CD4-positive, alpha-beta T cell treated with Interleukin-6 for 4 hours (primary cell): ENCODE measurements around the gene RNF40.
A peak's percentile ranks its signal among the peaks of the same experiment; 100 is the strongest.

Experiments
- DNase-seq: peaks from one replicate; pipeline ENCODE4 v3.0.0-alpha.2; 2020; ENCODE audit warnings: mixed read lengths

RNF40 gene

DNA sequence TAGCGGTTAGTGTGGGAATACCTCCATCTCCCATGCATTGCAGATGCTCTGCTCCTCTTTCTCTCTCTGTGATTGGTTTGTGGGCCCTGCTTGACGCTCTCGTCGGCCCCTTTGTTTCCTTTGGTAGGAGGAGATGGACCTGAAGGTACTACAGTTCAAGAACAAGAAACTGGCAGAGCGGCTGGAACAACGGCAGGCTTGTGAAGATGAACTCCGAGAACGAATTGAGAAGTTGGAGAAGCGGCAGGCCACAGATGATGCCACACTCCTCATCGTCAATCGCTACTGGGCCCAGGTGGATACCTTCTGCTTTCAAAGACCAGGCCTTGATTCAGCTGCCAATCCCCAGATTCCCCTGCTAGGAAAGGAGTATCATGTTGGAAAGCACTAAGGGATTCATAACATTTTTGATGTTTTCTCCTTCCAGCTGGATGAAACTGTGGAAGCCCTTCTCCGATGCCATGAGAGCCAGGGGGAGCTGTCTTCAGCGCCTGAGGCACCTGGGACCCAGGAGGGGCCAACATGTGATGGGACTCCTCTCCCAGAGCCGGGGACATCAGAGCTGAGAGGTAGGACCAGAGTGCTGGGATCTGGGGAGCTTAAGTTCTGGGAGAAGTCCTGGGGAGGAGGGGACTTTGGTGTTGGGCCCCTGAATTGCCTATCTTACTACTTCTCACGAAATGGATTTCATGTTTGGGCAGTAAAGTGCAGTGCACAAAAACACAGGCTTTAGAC is 1.0 kb downstream of the RNF40 start:
- DNase-seq: no peak

DNA sequence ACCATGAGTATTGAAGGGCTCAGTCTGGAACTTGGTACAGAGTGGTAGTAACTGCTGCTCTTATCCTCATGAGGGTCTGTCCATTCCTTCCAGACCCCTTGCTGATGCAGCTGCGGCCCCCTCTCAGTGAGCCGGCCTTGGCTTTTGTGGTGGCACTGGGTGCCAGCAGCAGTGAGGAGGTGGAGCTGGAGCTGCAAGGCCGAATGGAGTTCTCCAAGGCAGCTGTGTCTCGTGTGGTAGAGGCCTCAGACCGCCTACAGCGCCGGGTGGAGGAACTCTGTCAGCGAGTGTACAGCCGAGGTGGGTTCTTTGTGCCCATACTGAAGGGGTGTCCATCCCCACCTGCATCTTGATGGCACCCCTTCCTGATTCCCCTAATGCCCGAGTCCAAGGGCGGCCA is 2.0 kb downstream of the RNF40 start:
- DNase-seq: no peak

DNA sequence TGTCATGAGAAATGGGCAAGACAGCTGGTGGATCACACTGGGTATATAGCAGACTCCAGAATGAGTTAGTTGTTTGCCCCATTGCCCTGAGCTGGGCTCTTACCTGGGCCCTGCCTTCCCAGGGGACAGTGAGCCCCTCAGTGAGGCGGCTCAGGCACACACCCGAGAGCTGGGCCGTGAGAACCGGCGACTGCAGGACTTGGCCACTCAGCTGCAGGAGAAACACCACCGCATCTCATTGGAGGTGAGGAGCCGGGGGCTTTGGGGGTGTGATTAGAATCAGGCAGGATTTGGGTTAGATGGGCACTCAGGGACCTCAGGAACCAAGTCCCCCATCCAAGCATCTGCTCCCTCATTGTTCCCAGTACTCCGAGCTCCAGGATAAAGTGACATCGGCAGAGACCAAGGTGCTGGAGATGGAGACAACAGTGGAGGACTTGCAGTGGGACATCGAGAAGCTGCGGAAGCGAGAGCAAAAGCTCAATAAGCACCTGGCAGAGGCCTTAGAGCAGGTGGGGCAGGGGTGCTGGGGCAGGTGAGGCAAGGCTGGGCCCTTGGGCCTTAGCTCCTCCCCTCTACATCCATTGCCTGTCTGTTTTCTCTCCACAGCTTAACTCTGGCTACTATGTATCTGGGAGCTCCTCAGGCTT is 2.8 kb downstream of the RNF40 start:
- DNase-seq: no peak

GRCh38 chr16:30766206-30766932 is 4.2 kb downstream of the RNF40 start:
- no peak for DNase-seq

GRCh38 chr16:30766933-30767284 is 4.8 kb downstream of the RNF40 start:
- no peak for DNase-seq

- DNase-seq: peak; percentile 7
Measured at GRCh38 chr16:30767767-30768465, 5.8 kb downstream of the RNF40 start.

DNA sequence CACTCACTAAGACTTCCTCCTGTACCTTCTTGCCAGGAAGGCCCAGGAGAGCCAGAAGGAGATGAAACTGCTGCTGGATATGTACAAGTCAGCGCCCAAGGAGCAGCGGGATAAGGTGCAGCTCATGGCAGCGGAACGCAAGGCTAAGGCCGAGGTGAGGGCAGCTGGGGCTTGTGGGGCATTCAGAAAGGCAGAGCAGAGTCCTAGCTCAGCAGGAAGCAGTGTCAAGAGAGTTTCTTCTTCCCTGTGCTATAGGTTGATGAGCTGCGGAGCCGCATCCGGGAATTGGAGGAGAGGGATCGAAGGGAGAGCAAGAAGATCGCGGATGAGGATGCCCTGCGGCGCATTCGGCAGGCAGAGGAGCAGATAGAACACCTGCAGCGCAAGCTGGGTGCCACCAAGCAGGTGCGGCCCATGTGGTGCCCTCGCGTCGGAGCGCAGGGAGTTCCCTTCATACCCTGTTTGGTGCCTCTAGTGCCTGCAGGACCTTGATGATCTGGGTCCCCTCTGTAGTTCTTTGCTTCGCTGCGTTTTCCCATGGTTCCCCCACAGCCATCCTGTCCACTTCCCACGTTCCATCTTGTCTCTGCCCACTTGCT is 6.6 kb downstream of the RNF40 start:
- no peak for DNase-seq

DNA sequence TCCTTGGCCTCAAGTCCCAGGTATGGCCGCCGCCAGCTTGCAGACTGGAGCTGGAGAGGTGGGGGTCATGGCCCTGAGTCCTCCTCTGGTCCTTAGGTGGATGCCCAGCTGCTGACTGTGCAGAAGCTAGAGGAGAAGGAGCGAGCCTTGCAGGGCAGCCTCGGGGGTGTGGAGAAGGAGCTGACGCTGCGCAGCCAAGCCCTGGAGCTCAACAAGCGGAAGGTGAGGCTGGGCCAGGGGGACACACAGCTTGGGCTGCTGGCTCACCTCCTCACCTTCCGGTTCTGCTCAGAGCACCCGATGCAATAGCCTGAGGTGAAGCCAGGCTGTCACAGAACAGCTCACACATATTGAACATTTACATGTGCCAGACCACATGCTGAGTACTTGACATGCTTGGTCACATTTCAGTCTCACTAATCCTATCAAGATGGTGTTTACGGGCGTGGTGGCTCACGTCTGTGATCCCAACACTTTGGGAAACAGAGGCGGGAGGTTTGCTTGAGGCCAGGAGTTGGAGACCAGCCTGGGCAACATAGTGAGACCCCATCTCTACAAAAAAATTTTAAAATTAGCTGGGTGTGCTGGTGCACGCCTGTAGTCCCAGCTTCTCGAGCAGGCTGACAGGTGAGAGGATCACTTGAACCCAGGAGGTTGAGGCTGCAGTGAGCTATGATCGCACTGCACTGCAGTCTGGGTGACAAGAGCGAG is 7.4 kb downstream of the RNF40 start:
- no peak for DNase-seq

DNA sequence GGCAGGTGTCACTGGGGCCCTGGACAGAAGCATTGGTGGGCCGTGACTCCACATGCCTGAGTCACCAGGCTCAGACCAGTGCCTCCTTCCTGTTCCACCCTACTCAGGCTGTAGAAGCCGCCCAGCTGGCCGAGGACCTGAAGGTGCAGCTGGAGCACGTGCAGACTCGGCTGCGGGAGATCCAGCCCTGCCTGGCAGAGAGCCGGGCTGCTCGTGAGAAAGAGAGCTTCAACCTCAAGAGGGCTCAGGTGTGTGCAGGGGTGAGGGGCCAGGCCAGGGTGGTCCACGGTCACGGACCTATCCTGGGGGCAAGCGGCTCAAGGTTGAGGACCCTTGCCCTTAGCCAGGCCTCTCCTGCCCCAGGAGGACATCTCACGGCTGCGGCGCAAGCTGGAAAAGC is 9.6 kb downstream of the RNF40 start:
- DNase-seq: no peak

- no peak for DNase-seq
Measured at GRCh38 chr16:30773826-30774225, 11.7 kb downstream of the RNF40 start.

- DNase-seq: no peak
Measured at GRCh38 chr16:30774367-30775130, 12.4 kb downstream of the RNF40 start.

GRCh38 chr16:30775131-30775391 is 12.9 kb downstream of the RNF40 start:
- no peak for DNase-seq

GRCh38 chr16:30775392-30776188 is 13.5 kb downstream of the RNF40 start:
- DNase-seq: peak; percentile 64

GRCh38 chr16:30777591-30778297 is 15.6 kb downstream of the RNF40 start:
- DNase-seq: no peak

DNA sequence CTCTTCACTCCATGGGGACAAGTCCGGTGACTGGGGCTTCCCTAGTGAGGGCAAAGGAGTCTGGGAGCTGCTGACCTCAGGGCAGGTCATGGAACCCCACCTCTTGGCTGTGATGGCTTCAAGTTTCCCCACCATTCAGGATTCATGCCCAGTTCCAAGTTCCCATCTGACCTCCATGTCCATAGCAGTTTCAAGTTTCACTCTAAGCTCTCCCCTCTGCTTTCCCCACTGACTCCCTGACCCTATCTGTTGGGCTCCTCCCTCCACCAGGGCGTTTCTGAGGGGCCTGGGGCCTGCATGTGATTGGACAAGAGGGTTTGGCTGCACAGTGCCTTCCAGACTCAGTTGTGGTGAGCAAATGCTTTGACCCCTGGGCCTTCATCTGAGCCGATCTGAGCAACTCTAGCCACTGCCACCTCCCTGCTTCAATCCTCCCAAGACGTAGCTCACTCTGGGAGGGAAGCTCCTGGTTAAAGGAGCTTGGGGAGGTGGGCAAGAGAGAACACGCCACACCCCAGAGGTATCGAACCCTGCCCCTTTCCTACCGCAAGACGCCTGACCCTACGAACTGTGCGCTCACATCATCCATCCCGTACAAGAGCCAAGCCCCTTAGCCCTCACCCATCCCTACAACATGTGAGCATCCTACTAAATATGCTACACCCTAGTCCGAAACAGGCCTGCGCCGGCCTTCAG is 16.6 kb downstream of the RNF40 start:
- no peak for DNase-seq

DNA sequence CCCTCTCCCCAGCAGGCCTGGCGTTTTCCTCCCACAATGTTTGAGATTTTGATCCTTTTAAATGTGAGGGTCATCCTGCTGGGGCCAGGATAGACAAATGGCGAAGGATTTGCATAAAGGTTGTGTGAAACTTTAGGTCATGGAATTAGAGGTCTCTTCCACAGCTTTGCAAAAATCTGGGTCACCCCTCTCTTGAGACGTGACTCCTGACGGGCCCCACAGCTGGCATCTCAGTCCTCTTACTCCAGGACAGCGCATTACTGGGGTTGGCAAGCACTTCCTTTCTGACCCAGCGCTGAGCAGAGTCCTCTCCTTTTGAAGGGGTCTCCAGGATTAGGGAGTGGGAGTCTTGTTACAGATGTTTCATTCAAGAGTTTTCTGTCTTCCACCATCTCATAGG is 17.5 kb downstream of the RNF40 start:
- no peak for DNase-seq

- no peak for DNase-seq
Measured at GRCh38 chr16:30780021-30780420, 17.9 kb downstream of the RNF40 start.

GRCh38 chr16:30780549-30780948 is 18.4 kb downstream of the RNF40 start:
- no peak for DNase-seq

GRCh38 chr16:30782486-30783279 is 20.6 kb downstream of the RNF40 start:
- no peak for DNase-seq
